ENCODE results near the gene SDF2L1.
"Not testable (repeated sequence)": the region's sequence is repeated elsewhere in the genome, so short reads cannot be mapped to it uniquely, and the experiment has no call there.

Gene SDF2L1

DNA sequence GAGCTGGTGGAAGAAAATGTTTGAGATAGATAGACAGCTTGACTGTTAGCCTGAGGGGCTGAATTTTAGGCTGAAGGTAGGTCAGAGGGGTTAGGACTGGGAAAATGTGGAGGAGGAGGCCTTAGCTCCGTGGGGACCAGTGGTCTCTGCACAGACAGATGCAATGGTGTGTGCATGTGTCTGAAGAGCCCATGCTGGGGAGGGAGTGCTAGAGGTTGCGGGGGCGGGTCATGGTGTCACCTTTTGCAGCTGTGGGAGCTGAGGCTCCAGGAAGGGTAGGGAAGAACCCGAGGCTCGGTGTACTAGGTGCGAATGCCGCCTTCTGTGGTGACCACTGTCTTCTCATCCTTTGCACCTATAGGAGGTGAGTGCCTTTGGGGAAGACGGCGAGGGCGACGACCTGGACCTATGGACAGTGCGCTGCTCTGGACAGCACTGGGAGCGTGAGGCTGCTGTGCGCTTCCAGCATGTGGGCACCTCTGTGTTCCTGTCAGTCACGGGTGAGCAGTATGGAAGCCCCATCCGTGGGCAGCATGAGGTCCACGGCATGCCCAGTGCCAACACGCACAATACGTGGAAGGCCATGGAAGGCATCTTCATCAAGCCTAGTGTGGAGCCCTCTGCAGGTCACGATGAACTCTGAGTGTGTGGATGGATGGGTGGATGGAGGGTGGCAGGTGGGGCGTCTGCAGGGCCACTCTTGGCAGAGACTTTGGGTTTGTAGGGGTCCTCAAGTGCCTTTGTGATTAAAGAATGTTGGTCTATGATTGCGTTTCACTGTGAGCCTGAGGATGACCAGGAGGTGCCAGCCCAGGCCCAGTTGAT lies 1.6 kb downstream of the SDF2L1 start:
- Histone ChIP-seq H3K4me2 (ENCODE audit: low read length) (peak overlapping the region; percentile 96), H3K27me3 (ENCODE audit: insufficient read depth, low read length) (no peaks in the 10 kb centered on the region), H3K79me2 (ENCODE audit: insufficient read depth, low read length) (peaks cover 4% of the 10 kb centered on the region; the same call in 1 of the 2 replicates), H4K20me1 (ENCODE audit: insufficient read depth, low read length) (no peaks in the 10 kb centered on the region), H3K4me3 (ENCODE audit: low read depth, low read length, poor library complexity, severe bottlenecking) (peak overlapping the region; percentile 80), H3K9me3 (ENCODE audit: low read length) (no peaks in the 10 kb centered on the region), H3K27ac (ENCODE audit: low read depth, low read length, poor library complexity, severe bottlenecking) (peak overlapping the region; percentile 48), H3K4me1 (ENCODE audit: insufficient read depth, low read length, severe bottlenecking) (peaks cover 24% of the 10 kb centered on the region), H2AFZ (ENCODE audit: low read length) (no peak overlapping the region), H3K9ac (ENCODE audit: low read length) (peak overlapping the region; percentile 85), H3F3A (ENCODE audit: insufficient read depth, low read length) (no peaks in the 10 kb centered on the region), H3K9me2 (ENCODE audit: low read depth, low read length) (no peaks in the 10 kb centered on the region), H3K36me3 (ENCODE audit: insufficient read depth, low read length) (peaks cover 38% of the 10 kb centered on the region)
- TF ChIP-seq CTCF (IDR thresholded peaks at IDR 0.05; ENCODE audit: low read length): peak; percentile 43
- no peak for TF ChIP-seq EZH2 (IDR thresholded peaks at IDR 0.05; ENCODE audit: borderline replicate concordance, low read length)

GRCh38 chr22:21645513-21645912 lies 3.4 kb downstream of the SDF2L1 start:
- not testable (repeated sequence) for H2AFZ ChIP-seq (ENCODE audit: low read length); H3K9me3 ChIP-seq (ENCODE audit: low read length); H3K4me3 ChIP-seq (ENCODE audit: low read depth, low read length, poor library complexity, severe bottlenecking); H3K79me2 ChIP-seq (ENCODE audit: insufficient read depth, low read length); H3K4me2 ChIP-seq (ENCODE audit: low read length); H3K9me2 ChIP-seq (ENCODE audit: low read depth, low read length); H3K9ac ChIP-seq (ENCODE audit: low read length); H3F3A ChIP-seq (ENCODE audit: insufficient read depth, low read length); H4K20me1 ChIP-seq (ENCODE audit: insufficient read depth, low read length); H3K27me3 ChIP-seq (ENCODE audit: insufficient read depth, low read length); H3K27ac ChIP-seq (ENCODE audit: low read depth, low read length, poor library complexity, severe bottlenecking)
- peaks cover 42% of the 10 kb centered on the region for H3K36me3 ChIP-seq (ENCODE audit: insufficient read depth, low read length)
- peaks cover 27% of the 10 kb centered on the region for H3K4me1 ChIP-seq (ENCODE audit: insufficient read depth, low read length, severe bottlenecking)

GRCh38 chr22:21646608-21647590 lies 4.8 kb downstream of the SDF2L1 start:
- peaks cover 4% of the 10 kb centered on the region; the same call in 1 of the 2 replicates for H3K79me2 ChIP-seq (ENCODE audit: insufficient read depth, low read length)
- H3F3A ChIP-seq (ENCODE audit: insufficient read depth, low read length): no peaks in the 10 kb centered on the region
- no peak overlapping the region for H3K4me2 ChIP-seq (ENCODE audit: low read length)
- H3K9me3 ChIP-seq (ENCODE audit: low read length): no peaks in the 10 kb centered on the region
- H2AFZ ChIP-seq (ENCODE audit: low read length): no peak overlapping the region
- peaks cover 28% of the 10 kb centered on the region for H3K4me1 ChIP-seq (ENCODE audit: insufficient read depth, low read length, severe bottlenecking)
- H4K20me1 ChIP-seq (ENCODE audit: insufficient read depth, low read length): no peaks in the 10 kb centered on the region
- H3K4me3 ChIP-seq (ENCODE audit: low read depth, low read length, poor library complexity, severe bottlenecking): no peak overlapping the region
- H3K9ac ChIP-seq (ENCODE audit: low read length): no peak overlapping the region
- no peak overlapping the region for H3K27ac ChIP-seq (ENCODE audit: low read depth, low read length, poor library complexity, severe bottlenecking)
- TF ChIP-seq EZH2 (IDR thresholded peaks at IDR 0.05; ENCODE audit: borderline replicate concordance, low read length): no peak
- TF ChIP-seq CTCF (IDR thresholded peaks at IDR 0.05; ENCODE audit: low read length): peak; percentile 81
- H3K9me2 ChIP-seq (ENCODE audit: low read depth, low read length): no peaks in the 10 kb centered on the region
- no peaks in the 10 kb centered on the region for H3K27me3 ChIP-seq (ENCODE audit: insufficient read depth, low read length)
- peaks cover 42% of the 10 kb centered on the region for H3K36me3 ChIP-seq (ENCODE audit: insufficient read depth, low read length)

Data from OCI-LY1 (cell line).